H1 (cell line): ENCODE data around the gene PLPPR4. TPM values are rescaled to one million over a fixed set of nuclear protein-coding genes. Genes with fewer than 3 reads are reported as not detected.

Source experiments
- CTCF ChIA-PET: fragments of 300-600 bp; sonication (Branson Sonifier 250); formaldehyde crosslinking; loops from one replicate; lab custom pipeline; 2021; ENCODE audit not compliant: partially characterized antibody; lab: Charles Lee
- POLR2A ChIA-PET: fragments of 300-600 bp; sonication (Branson Sonifier 250); formaldehyde crosslinking; loops from one replicate; lab custom pipeline; 2021; ENCODE audit warnings: inconsistent platforms; ENCODE audit not compliant: partially characterized antibody; lab: Charles Lee
- DNase-seq, 2 experiments: peaks; one replicate each; pipeline versions ENCODE4 v3.0.0 to v3.0.0-alpha.2; 2010 to 2022; ENCODE audit warnings: low spot score in 2 of 2, low read depth in 1 of 2, mixed read lengths in 1 of 2
- FAIRE-seq: peaks from 2 replicates; lab custom pipeline; 2011; peaks lifted over from hg19 to GRCh38; lab: Jason Lieb, UNC
- H2AFZ ChIP-seq: 2 replicates; pipeline ENCODE4 v1.8.1; 2012; ENCODE audit warnings: low read length, inconsistent platforms
- H2AK5ac ChIP-seq: 2 replicates; pipeline ENCODE4 v1.6.1; 2013; ENCODE audit warnings: low read depth, low read length
- H2BK120ac ChIP-seq: replicated peaks from 2 replicates; pipeline ENCODE3; 2013; ENCODE audit warnings: low read depth, low read length, inconsistent platforms
- H2BK12ac ChIP-seq: 2 replicates; pipeline ENCODE4 v1.6.1; 2013; ENCODE audit warnings: low read depth, low read length
- H2BK15ac ChIP-seq: 2 replicates; pipeline ENCODE4 v1.6.1; 2013; ENCODE audit warnings: low read length
- H2BK20ac ChIP-seq: 2 replicates; pipeline ENCODE4 v1.6.1; 2013; ENCODE audit warnings: low read length
- H2BK5ac ChIP-seq: 2 replicates; pipeline ENCODE4 v1.6.1; 2013; ENCODE audit warnings: low read depth, low read length
- H3K14ac ChIP-seq: 2 replicates; pipeline ENCODE4 v1.6.1; 2013; ENCODE audit warnings: inconsistent platforms; ENCODE audit not compliant: insufficient read length
- H3K18ac ChIP-seq: 2 replicates; pipeline ENCODE4 v1.6.1; 2013; ENCODE audit warnings: low read length; ENCODE audit errors: extremely low read depth
- H3K23ac ChIP-seq: 2 replicates; pipeline ENCODE4 v1.6.1; 2013; ENCODE audit warnings: inconsistent platforms; ENCODE audit not compliant: insufficient read length
- H3K23me2 ChIP-seq: 2 replicates; pipeline ENCODE4 v1.6.1; 2013; ENCODE audit warnings: low read depth, low read length
- H3K27ac ChIP-seq: 2 replicates; pipeline ENCODE4 v1.6.1; 2011; ENCODE audit warnings: low read depth, low read length, inconsistent platforms
- H3K27me3 ChIP-seq, 4 experiments: replicated peaks in 1 of 4; 1 replicate in 1 of 4; 2 replicates in 3 of 4; pipeline versions ENCODE4 v1.6.1 to v1.8.1; 2011 to 2013; ENCODE audit warnings: low read length in 3 of 4, mild to moderate bottlenecking in 3 of 4, inconsistent platforms in 2 of 4, mixed read lengths in 2 of 4, moderate library complexity in 1 of 4; ENCODE audit not compliant: control insufficient read depth in 3 of 4, insufficient read depth in 3 of 4; ENCODE audit errors: extremely low read depth in 1 of 4
- H3K36me3 ChIP-seq, 4 experiments: 2 replicates each; pipeline versions ENCODE4 v1.6.1 to v1.8.1; 2011 to 2013; ENCODE audit warnings: mild to moderate bottlenecking in 4 of 4, low read length in 3 of 4, moderate library complexity in 2 of 4, control low read depth in 1 of 4, inconsistent platforms in 1 of 4; ENCODE audit not compliant: insufficient read depth in 4 of 4, control insufficient read depth in 2 of 4
- H3K4ac ChIP-seq: replicated peaks from 2 replicates; pipeline ENCODE3; 2013; ENCODE audit warnings: low read length, low read depth, mixed read lengths, inconsistent platforms; ENCODE audit not compliant: insufficient read length
- H3K4me1 ChIP-seq, 4 experiments: replicated peaks in 1 of 4; 1 replicate in 1 of 4; 2 replicates in 3 of 4; pipeline versions ENCODE4 v1.6.1 to v1.8.1; 2011 to 2013; ENCODE audit warnings: low read length in 3 of 4, inconsistent platforms in 2 of 4, mixed read lengths in 1 of 4; ENCODE audit not compliant: insufficient read depth in 4 of 4, control insufficient read depth in 3 of 4
- H3K4me2 ChIP-seq, 2 experiments: 2 replicates each; pipeline versions ENCODE4 v1.6.1 to v1.8.1; 2011 to 2013; ENCODE audit warnings: low read depth in 2 of 2, low read length in 2 of 2, control low read depth in 1 of 2, inconsistent platforms in 1 of 2, mild to moderate bottlenecking in 1 of 2; ENCODE audit not compliant: insufficient read depth in 1 of 2
- H3K4me3 ChIP-seq, 4 experiments: fragments of 200-600, 300-600 bp in 1 of 4; sonication (generic), shearing (Covaris generic), sonication (Bioruptor Twin) in 1 of 4; 2 replicates each; pipeline versions ENCODE4 v1.5.1 to v1.8.1; 2011 to 2016; ENCODE audit warnings: low read length in 4 of 4, low read depth in 3 of 4, control low read depth in 2 of 4, inconsistent platforms in 2 of 4, mild to moderate bottlenecking in 2 of 4, mixed read lengths in 1 of 4, moderate library complexity in 1 of 4; ENCODE audit not compliant: insufficient read depth in 2 of 4; ENCODE audit errors: extremely low read depth in 1 of 4
- H3K56ac ChIP-seq: replicated peaks from 2 replicates; pipeline ENCODE3; 2013; ENCODE audit warnings: low read depth, mild to moderate bottlenecking, mixed read lengths, low read length, inconsistent platforms; ENCODE audit not compliant: insufficient read length
- H3K79me1 ChIP-seq: 2 replicates; pipeline ENCODE4 v1.6.1; 2013; ENCODE audit warnings: low read depth, low read length, control low read depth
- H3K79me2 ChIP-seq, 2 experiments: 2 replicates each; pipeline versions ENCODE4 v1.6.1 to v1.8.1; 2012 to 2013; ENCODE audit warnings: low read length in 2 of 2, mild to moderate bottlenecking in 2 of 2, inconsistent platforms in 1 of 2; ENCODE audit not compliant: insufficient read depth in 2 of 2, control insufficient read depth in 1 of 2
- H3K9ac ChIP-seq, 4 experiments: replicated peaks in 1 of 4; 1 replicate in 1 of 4; 2 replicates in 3 of 4; pipeline versions ENCODE4 v1.6.1 to v1.8.1; 2011 to 2013; ENCODE audit warnings: low read depth in 3 of 4, low read length in 3 of 4, control low read depth in 2 of 4, mild to moderate bottlenecking in 2 of 4, moderate library complexity in 2 of 4, inconsistent platforms in 1 of 4; ENCODE audit errors: extremely low read depth in 1 of 4
- H3K9me3 ChIP-seq, 2 experiments: 2 replicates each; pipeline versions ENCODE4 v1.6.1 to v1.8.1; 2012 to 2013; ENCODE audit warnings: mild to moderate bottlenecking in 2 of 2, moderate library complexity in 2 of 2, control low read depth in 1 of 2, inconsistent platforms in 1 of 2, low read depth in 1 of 2, low read length in 1 of 2, mixed read lengths in 1 of 2; ENCODE audit not compliant: insufficient read depth in 2 of 2
- H4K20me1 ChIP-seq, 2 experiments: replicated peaks in 1 of 2; 2 replicates each; pipeline versions ENCODE3 to v1.8.1; 2011 to 2013; ENCODE audit warnings: inconsistent platforms in 2 of 2, low read length in 2 of 2, mild to moderate bottlenecking in 1 of 2; ENCODE audit not compliant: insufficient read depth in 2 of 2, control insufficient read depth in 1 of 2
- H4K5ac ChIP-seq: 2 replicates; pipeline ENCODE4 v1.6.1; 2013; ENCODE audit warnings: low read length, low read depth, mixed read lengths, inconsistent platforms; ENCODE audit not compliant: insufficient read length
- H4K8ac ChIP-seq: 2 replicates; pipeline ENCODE4 v1.8.0; 2013; ENCODE audit warnings: mild to moderate bottlenecking, moderate library complexity, low read length, inconsistent platforms; ENCODE audit not compliant: insufficient read depth; ENCODE audit errors: extremely low read depth
- H4K91ac ChIP-seq: replicated peaks from 2 replicates; pipeline ENCODE3; 2013; ENCODE audit warnings: low read length, mixed read lengths, inconsistent platforms; ENCODE audit not compliant: insufficient read length
- BCL11A ChIP-seq, 2 experiments: IDR thresholded peaks; one replicate each; pipeline ENCODE4 v1.6.1; 2011; ENCODE audit warnings: low read depth in 2 of 2, low read length in 2 of 2, mild to moderate bottlenecking in 2 of 2
- KDM5A ChIP-seq: fragments of 200-600 bp; IDR thresholded peaks from 2 replicates; pipeline ENCODE4 v1.7.1; 2012; ENCODE audit warnings: mild to moderate bottlenecking, low read length, inconsistent platforms, mixed read lengths
- NRF1 ChIP-seq: IDR thresholded peaks from 2 replicates; pipeline ENCODE4 v1.6.1; 2011; ENCODE audit warnings: mild to moderate bottlenecking, low read depth, low read length, improper control_type of control experiment
- RFX5 ChIP-seq: IDR thresholded peaks from 2 replicates; pipeline ENCODE4 v1.6.1; 2011; ENCODE audit warnings: low read depth, low read length, improper control_type of control experiment, borderline replicate concordance
- SAP30 ChIP-seq: fragments of 300-600 bp; sonication (generic); IDR thresholded peaks from 2 replicates; pipeline ENCODE4 v1.7.1; 2012; ENCODE audit warnings: low read length, moderate library complexity, mild to moderate bottlenecking, inconsistent platforms; ENCODE audit not compliant: insufficient read depth, insufficient replicate concordance
- TAF1 ChIP-seq: IDR thresholded peaks from 2 replicates; pipeline ENCODE4 v1.6.1; 2011; ENCODE audit warnings: mild to moderate bottlenecking, low read depth, low read length
- WGBS, 2 experiments: shearing (Covaris generic) in 1 of 2; methylation state at CpG; one replicate each; pipeline versions ENCODE4 v1.1.6 to v1.1.7; 2013 to 2015; ENCODE audit warnings: low lambda C conversion rate in 2 of 2, mixed read lengths in 2 of 2, inconsistent platforms in 1 of 2, low coverage in 1 of 2, missing lambda C conversion rate in 1 of 2; ENCODE audit not compliant: insufficient replicate concordance in 2 of 2, insufficient coverage in 1 of 2, insufficient read length in 1 of 2; ENCODE audit errors: extremely low coverage in 1 of 2, missing lambda C conversion rate in 1 of 2; 5-methylcytosine and 5-hydroxymethylcytosine counted together
- polyA plus RNA-seq, 7 experiments: library from polyadenylated mRNA; depleted of rRNA in 3 of 7; stranded (reverse) in 5 of 7; unstranded in 2 of 7; fragments of >200 nt in 5 of 7; fragments of 200-250 nt in 2 of 7; gene quantifications; 1 replicate in 5 of 7; 2 replicates in 1 of 7; 4 replicates in 1 of 7; pipeline versions ENCODE4 v1.2.1 to v1.2.3, GENCODE V29; 2011 to 2013; ENCODE audit warnings: missing spikeins in 2 of 7, mixed read lengths in 2 of 7
- total RNA-seq: library from RNA; stranded (reverse); fragmentation: NEBNext Ultra II Directional; extraction: Animal tissue kit (Norgen Biotek cat#: 25700); gene quantifications from 2 replicates; pipeline ENCODE4 v1.2.1, GENCODE V29; 2021

The PLPPR4 gene
- total and polyA plus RNA-seq, 2 of the 8 experiments (the other 6 are each of a cell fraction or from before 2014, with no cell fraction given) = 0.74 to 2.2 TPM

DNA sequence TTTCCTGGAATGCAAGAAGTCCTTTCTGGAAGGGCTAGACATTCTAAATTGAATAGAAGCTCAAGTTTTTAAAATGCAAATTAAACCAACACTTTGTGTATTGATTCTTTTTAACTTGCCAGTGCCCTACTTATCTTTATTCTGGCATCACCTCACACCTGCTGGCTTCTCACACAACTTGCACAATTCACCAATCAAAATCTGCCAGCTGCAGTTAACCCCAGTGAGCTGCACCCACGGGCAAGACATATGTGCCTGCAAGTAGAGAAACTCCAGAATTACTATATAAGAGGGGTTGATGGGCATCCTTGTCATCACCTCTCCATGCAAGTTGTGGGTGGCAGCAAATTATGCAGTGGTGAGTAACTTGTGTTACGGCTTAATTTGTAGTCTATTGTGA lies 11.7 kb upstream of the PLPPR4 start:
- Histone ChIP-seq H3K23ac (no peak overlapping the region), H2BK5ac (no peak overlapping the region), H3K4ac (no peak overlapping the region), H3K56ac (no peak overlapping the region), H3K9ac (no peak overlapping the region), H4K20me1 (no peaks in the 10 kb centered on the region), H3K27ac (no peak overlapping the region), H4K5ac (no peak overlapping the region), H3K36me3 (no peaks in the 10 kb centered on the region), H2AK5ac (no peak overlapping the region), H3K4me1 (peaks cover 0 to 6% (median 2%) of the 10 kb centered on the region in 4 experiments; a peak in 2 of 7 replicates), H4K91ac (no peak overlapping the region), H4K8ac (no peak overlapping the region), H3K79me2 (no peaks in the 10 kb centered on the region), H3K4me2 (no peak overlapping the region), H3K79me1 (no peaks in the 10 kb centered on the region), H2BK12ac (no peak overlapping the region), H3K4me3 (no peak overlapping the region), H3K27me3 (no peaks in the 10 kb centered on the region), H2BK15ac (no peak overlapping the region), H2AFZ (no peak overlapping the region), H3K18ac (no peak overlapping the region), H2BK20ac (no peak overlapping the region), H3K9me3 (no peaks in the 10 kb centered on the region), H3K23me2 (no peaks in the 10 kb centered on the region), H3K14ac (no peak overlapping the region), H2BK120ac (no peak overlapping the region)
- peak in 1 of 2 experiments; percentile 15 for DNase-seq
- 72% methylated on average over 2 of the region's 2 CpGs; no CpG with 5 or more reads in 1 of the 2 experiments for WGBS, 2 experiments
- POLR2A ChIA-PET = no interaction called here
- no peak for FAIRE-seq
- TF ChIP-seq TAF1 (no peak), KDM5A (no peak), SAP30 (no peak), RFX5 (no peak), NRF1 (no peak), BCL11A (IDR thresholded peaks at IDR 0.05; ENCODE audit: low read depth in 2 of 2, low read length in 2 of 2) (no peak)
- CTCF ChIA-PET = interaction anchor here (0.7 to 1.4 kb wide), 3 partner anchors 25 to 29 kb away, joined by 3 read pairs; no protein-coding TSS in a partner anchor
